ENCODE results near the gene RPN2.

Gene RPN2

DNA sequence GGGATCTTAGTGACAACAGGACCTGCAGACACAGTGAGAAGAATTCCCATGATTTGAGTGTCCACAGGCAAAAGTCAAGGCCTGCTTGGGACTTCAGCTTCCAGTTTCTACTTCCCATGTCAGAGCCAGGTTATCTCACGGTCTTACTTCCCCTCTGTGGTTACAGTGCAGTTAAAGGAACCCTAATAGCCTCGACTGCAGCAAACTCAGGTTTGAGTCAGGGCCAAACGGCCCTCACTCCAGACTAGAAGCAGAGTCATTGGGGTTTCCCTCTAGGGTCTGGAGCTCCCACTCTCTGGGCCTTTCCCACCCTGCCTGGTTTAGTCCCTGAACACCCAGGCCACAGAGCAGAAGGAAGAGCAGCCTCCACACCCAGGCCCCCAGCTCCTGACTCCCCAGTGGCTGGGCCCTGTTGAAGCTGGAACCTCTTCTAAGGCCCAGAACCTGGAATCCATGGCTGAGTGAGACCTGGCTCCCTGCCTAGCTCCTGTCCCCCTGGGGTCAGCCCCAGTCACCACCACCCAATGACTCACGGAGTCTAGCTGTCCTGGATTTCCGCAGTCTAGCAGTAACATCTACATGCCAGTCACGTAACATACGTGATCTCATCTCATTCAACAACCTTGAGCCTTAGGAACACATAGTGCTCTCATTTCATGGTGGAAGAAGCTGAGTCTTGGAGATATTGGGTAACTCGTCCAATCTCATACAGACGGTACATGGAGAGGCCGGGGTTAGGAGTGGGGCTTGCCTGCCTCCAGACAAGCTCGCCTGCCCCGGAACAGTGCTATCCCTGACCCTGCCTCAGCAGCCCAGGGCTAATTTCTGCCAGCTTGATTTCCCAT, 91.7 kb downstream of the RPN2 start:
- no peak for DNase-seq (ENCODE audit: low spot score)
- TF ChIP-seq, protein P1, sequence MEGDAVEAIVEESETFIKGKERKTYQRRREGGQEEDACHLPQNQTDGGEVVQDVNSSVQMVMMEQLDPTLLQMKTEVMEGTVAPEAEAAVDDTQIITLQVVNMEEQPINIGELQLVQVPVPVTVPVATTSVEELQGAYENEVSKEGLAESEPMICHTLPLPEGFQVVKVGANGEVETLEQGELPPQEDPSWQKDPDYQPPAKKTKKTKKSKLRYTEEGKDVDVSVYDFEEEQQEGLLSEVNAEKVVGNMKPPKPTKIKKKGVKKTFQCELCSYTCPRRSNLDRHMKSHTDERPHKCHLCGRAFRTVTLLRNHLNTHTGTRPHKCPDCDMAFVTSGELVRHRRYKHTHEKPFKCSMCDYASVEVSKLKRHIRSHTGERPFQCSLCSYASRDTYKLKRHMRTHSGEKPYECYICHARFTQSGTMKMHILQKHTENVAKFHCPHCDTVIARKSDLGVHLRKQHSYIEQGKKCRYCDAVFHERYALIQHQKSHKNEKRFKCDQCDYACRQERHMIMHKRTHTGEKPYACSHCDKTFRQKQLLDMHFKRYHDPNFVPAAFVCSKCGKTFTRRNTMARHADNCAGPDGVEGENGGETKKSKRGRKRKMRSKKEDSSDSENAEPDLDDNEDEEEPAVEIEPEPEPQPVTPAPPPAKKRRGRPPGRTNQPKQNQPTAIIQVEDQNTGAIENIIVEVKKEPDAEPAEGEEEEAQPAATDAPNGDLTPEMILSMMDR (IDR thresholded peaks at IDR 0.05): no peak
- no peak overlapping the region for H3K27ac ChIP-seq
- no peak overlapping the region for H3K4me3 ChIP-seq

- Histone ChIP-seq H3K4me3 (no peak overlapping the region), H3K27ac (no peak overlapping the region)
- TF ChIP-seq, protein P1 (IDR thresholded peaks at IDR 0.05): no peak
- no peak for DNase-seq (ENCODE audit: low spot score)
These were observed 92.3 kb downstream of the RPN2 start for GRCh38 chr20:37271421-37271768.

- H3K4me3 ChIP-seq: no peak overlapping the region
- H3K27ac ChIP-seq: no peak overlapping the region
- DNase-seq (ENCODE audit: low spot score): no peak
- TF ChIP-seq, protein P1 (IDR thresholded peaks at IDR 0.05): no peak
These were observed 94.9 kb downstream of the RPN2 start for GRCh38 chr20:37273988-37274387.

GRCh38 chr20:37274851-37275524, 95.9 kb downstream of the RPN2 start:
- TF ChIP-seq, protein P1 (IDR thresholded peaks at IDR 0.05): no peak
- no peak overlapping the region for H3K27ac ChIP-seq
- no peak for DNase-seq (ENCODE audit: low spot score)

GRCh38 chr20:37276494-37277252, 97.5 kb downstream of the RPN2 start:
- Histone ChIP-seq H3K27ac (peak overlapping the region in 1 of 2 donors; percentile 3), H3K4me3 (peak overlapping the region; percentile 4)
- no peak for DNase-seq (ENCODE audit: low spot score)
- TF ChIP-seq, protein P1 (IDR thresholded peaks at IDR 0.05): no peak

More at GRCh38 chr20:37274851-37275524, 95.9 kb downstream of the RPN2 start:
- no peak overlapping the region for H3K4me3 ChIP-seq

- H3K27ac ChIP-seq: peak overlapping the region in 1 of 2 donors; percentile 3
- TF ChIP-seq, protein P1 (IDR thresholded peaks at IDR 0.05): no peak
- H3K4me3 ChIP-seq: no peak overlapping the region
- no peak for DNase-seq (ENCODE audit: low spot score)
These were observed 98.1 kb downstream of the RPN2 start for GRCh38 chr20:37277253-37277593.
